GM21529 (cell line): Measurements from ENCODE around the gene RNF31.

Experiments used
- ATAC-seq: cut with Tn5 transposase; IDR thresholded peaks from one replicate; pipeline ENCODE4 v1.9.1; 2021; ENCODE audit not compliant: unreplicated experiment

The RNF31 gene

DNA sequence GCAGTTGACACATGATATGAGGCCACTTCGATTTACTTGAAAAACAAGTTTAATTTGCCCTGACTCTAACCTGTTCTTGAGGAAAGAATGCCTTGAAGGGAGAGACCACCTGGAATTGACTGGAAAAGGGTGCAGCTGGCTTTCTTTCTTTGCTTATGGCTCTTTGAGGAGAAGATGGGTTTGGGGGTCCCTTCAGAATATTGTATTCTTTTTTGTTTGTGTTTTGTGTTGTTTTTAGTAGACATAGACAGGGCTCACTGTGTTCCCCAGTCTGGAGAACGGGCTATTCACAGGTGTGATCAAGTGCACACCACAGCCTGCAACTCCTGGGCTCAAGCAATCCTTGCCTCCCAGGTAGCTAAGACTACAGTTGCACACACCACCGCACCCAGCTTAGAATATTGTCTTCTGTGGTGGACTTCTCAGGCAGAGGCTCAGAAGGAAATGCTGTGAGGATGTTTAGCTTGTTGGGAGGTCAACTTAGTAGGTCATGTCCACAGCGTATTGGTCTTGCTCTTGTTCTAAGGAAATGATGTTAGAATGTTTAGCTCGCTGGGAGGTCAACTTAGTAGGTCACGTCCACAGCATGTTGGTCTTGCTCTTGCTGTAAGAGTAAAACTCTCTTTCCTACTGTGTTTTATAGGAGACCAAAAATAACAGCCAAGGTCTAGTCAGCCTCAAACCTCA lies 31.0 kb upstream of the RNF31 start:
- no peak for ATAC-seq

- ATAC-seq: no peak
Observed at GRCh38 chr14:24117179-24117578, 30.1 kb upstream of the RNF31 start.

GRCh38 chr14:24119691-24120090 lies 27.6 kb upstream of the RNF31 start:
- ATAC-seq: no peak

GRCh38 chr14:24121210-24121609 lies 26.1 kb upstream of the RNF31 start:
- ATAC-seq: no peak

GRCh38 chr14:24122416-24122815 lies 24.9 kb upstream of the RNF31 start:
- ATAC-seq: no peak

DNA sequence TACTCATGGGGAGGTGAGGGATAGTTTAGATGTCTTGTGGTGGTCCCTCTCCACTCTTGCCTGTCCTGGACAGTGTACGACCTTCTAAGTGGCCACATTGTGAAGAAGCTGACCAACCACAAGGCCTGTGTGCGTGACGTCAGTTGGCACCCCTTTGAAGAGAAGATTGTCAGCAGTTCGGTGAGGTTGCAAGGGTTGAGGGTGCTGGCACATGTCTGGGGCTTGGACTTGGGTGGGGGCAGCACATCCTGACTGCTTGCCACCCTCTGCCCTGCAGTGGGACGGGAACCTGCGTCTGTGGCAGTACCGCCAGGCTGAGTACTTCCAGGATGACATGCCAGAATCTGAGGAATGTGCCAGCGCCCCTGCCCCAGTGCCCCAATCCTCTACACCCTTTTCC lies 24.4 kb upstream of the RNF31 start:
- no peak for ATAC-seq

DNA sequence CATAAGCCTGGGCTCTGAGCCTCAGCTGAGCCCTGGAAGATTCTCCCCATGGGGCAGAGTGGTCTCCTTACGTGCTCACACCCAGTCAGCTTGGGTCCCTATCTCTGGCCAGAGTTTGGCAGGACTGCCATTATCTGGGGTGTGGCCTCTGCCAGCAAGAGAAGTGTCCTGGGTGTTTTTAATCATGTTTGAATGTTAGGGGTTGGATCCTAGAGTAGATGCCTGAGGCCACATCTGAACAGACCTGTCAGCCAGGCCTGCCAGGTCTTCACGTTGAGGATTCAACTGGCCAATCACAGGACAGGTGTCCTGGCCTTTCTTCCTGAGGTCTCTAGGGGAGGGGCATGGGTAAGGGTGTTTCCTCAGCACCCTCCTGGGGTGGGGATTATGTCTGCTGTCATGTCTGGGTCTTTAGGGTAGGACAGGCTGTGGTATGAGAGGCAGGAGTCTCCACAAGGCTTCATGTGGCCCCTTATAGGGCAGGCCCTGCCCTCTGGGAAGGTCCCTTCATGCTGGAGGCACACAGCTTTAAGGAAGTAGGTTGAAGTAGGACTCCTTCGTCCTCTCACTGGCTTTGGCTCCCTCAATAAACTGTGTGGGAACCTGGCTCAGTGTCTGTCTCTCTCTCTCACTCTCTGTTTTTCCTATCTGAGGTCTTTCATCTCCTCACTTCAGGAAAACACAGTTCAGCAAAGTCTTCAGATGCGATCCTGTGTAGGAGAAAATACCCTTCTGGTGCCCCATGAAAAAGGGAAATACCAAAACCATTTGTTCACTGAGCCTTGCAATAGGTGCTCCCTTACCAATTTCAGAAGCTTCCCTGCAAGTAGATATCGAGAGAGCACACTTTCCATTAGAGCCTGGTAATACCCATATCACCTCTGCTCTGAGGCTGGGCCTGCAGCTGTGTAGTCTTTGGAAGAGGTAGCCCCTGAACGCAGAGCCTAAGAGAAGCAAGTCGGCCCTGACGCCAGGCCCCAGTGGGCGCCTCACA lies 23.6 kb upstream of the RNF31 start:
- ATAC-seq: no peak

DNA sequence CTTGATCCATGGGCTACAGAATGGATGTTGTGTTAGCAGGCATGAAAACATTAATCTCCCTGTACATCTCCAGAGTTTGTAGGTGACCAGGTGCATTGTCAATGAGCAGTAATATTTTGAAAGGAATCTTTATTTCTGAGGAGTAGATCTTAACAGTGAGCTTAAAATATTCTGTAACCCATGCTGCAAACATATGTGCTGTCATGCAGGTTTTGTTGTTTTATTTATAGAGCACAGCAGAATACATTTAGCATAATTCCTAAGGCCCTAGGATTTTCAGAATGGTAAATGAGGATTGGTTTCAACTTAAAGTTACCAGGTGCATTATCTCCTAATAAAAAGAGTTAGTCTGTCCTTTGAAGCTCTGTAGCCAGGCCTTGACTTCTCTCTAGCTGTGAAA lies 20.4 kb upstream of the RNF31 start:
- no peak for ATAC-seq

DNA sequence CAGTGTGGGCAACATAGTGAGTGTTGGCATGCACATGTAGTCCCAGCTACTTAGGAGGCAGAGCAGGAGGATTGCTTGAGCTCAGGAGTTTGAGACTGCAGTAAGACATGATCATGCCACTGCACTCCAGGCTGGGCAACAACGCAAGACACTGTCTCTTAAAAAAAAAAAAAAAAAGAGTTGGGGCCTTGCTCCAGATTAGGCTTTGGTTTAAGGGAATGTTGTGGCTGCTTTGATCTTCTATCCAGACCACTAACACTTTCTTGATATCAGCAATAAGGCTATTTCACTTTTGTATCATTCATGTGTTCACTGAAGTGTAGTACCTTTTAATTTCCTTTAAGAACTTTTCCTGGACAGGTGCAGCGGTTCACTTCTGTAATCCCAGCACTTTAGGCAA lies 19.6 kb upstream of the RNF31 start:
- ATAC-seq: no peak

- no peak for ATAC-seq
Observed at GRCh38 chr14:24129410-24129998, 17.8 kb upstream of the RNF31 start.

GRCh38 chr14:24130380-24130716 lies 16.9 kb upstream of the RNF31 start, which contains the start of gene FITM1:
Gene FITM1, plus strand, starts transcription at chr14:24130659. Its CDS starts 905 bp downstream, at chr14:24131564.
- no peak for ATAC-seq

DNA sequence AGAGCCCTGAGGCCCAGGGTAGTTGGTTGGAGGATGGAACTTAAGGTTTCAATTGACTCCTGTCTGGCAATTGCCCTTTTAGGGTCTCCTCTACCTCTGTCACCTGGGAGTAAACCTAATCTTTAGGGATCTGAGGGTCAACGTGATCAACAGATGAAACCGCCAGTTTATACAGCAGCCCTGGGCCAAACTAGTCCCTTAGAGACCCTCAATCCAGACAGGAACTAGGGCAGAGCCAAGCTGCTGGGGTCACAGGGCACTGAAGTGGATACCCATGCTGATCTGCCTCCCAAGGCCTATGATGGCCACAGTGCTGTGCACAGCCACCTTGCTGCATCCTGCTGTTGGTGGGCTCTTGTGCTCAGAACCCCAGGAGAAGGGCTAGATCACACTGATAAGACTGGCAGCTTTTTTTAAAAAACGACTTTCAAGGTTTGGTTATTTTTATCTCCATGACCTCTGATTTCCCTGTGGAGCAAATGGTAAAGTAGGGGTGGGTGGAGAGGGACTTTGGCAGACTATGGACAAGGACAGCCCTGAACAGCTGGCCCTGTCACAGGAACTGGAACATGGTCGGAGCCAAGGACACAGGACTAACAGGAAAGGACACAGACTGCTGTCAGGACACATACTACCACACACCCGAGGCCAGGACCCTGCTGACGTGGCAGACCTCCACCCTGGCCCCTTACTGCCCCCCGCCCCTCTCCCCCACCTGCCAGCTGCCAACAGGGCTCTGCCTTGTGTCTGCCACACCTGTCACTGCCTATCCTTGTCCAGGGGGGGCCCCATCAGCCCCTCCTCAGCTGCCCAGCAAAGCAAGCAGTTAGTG lies 16.4 kb upstream of the RNF31 start:
- no peak for ATAC-seq

- no peak for ATAC-seq
Observed at GRCh38 chr14:24131549-24131966, 15.7 kb upstream of the RNF31 start.

- ATAC-seq: no peak
Observed at GRCh38 chr14:24132061-24132685, 15.1 kb upstream of the RNF31 start.

GRCh38 chr14:24132976-24133375 lies 14.3 kb upstream of the RNF31 start:
- no peak for ATAC-seq

DNA sequence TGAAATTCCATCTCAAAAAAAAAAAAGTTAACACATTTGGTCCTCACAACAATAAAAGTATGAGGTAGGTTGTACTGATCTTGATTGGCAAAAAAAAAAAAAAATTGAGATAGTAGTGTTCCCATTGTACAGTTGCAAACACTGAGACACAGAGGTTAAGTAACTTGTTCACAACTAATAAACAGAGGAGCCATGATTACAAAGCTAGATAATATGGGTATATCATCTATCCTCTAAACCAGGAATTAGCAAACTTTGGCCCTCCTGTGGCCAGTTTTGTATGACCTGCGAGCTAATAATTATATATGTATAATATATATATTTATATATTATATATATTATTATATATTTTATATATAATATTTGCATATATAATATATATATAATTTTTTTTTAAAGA lies 13.6 kb upstream of the RNF31 start:
- no peak for ATAC-seq

GRCh38 chr14:24135584-24135833 lies 11.8 kb upstream of the RNF31 start:
- ATAC-seq: peak; percentile 13

- ATAC-seq: peak; percentile 82
Observed at GRCh38 chr14:24135834-24136683, 11.2 kb upstream of the RNF31 start, which contains the start of gene PSME1. Gene PSME1, plus strand, starts transcription at chr14:24136194. Its CDS starts 69 bp downstream, at chr14:24136263.

GRCh38 chr14:24136684-24137528 lies 10.4 kb upstream of the RNF31 start:
- no peak for ATAC-seq
